DMS 273 (cell line): ENCODE data around the gene PTCH1.

Source experiments
- DNase-seq: peaks from one replicate; lab custom pipeline; 2025; ENCODE audit not compliant: unreplicated experiment; lab: John Stamatoyannopoulos, UW

Gene PTCH1

GRCh38 chr9:95409650-95410426 is 106.9 kb downstream of the PTCH1 start:
- peak; percentile 17 for DNase-seq

GRCh38 chr9:95407524-95407923 is 109.2 kb downstream of the PTCH1 start:
- no peak for DNase-seq

GRCh38 chr9:95406121-95406520 is 110.7 kb downstream of the PTCH1 start:
- no peak for DNase-seq

GRCh38 chr9:95399261-95399660 is 117.5 kb downstream of the PTCH1 start:
- no peak for DNase-seq
